Osteocyte (in vitro differentiated cells): ENCODE results near the gene IL31. TPM values are rescaled to one million over a fixed set of nuclear protein-coding genes. Genes with fewer than 3 reads are reported as not detected.
"Not testable (repeated sequence)": the region's sequence is repeated elsewhere in the genome, so short reads cannot be mapped to it uniquely, and the experiment has no call there.

Experiments used
- DNase-seq: peaks from one replicate; pipeline ENCODE4 v3.0.0; 2021; ENCODE audit warnings: mixed read lengths; ENCODE audit not compliant: unreplicated experiment; ENCODE audit errors: extremely low spot score
- H3K27ac Mint-ChIP-seq: one replicate; pipeline ENCODE4 v1.8.0; 2021; ENCODE audit warnings: mild to moderate bottlenecking, mixed read lengths; ENCODE audit not compliant: unreplicated experiment
- H3K27me3 Mint-ChIP-seq: one replicate; pipeline ENCODE4 v1.8.0; 2021; ENCODE audit warnings: mixed read lengths; ENCODE audit not compliant: unreplicated experiment
- H3K36me3 Mint-ChIP-seq: one replicate; pipeline ENCODE4 v1.8.0; 2021; ENCODE audit warnings: mixed read lengths; ENCODE audit not compliant: unreplicated experiment
- H3K4me1 Mint-ChIP-seq: one replicate; pipeline ENCODE4 v1.8.0; 2021; ENCODE audit warnings: mixed read lengths; ENCODE audit not compliant: unreplicated experiment
- H3K4me3 Mint-ChIP-seq: one replicate; pipeline ENCODE4 v1.8.0; 2021; ENCODE audit warnings: mild to moderate bottlenecking, moderate library complexity, mixed read lengths; ENCODE audit not compliant: unreplicated experiment
- H3K9me3 Mint-ChIP-seq: one replicate; pipeline ENCODE4 v1.8.0; 2021; ENCODE audit warnings: mixed read lengths; ENCODE audit not compliant: unreplicated experiment
- total RNA-seq: library from RNA; stranded (reverse); gene quantifications from 2 replicates; pipeline ENCODE4 v1.2.1, GENCODE V29; 2021
- TF ChIP-seq, protein P1 (sequence below): fragments of 200-600 bp; sonication (generic); IDR thresholded peaks from 2 replicates; pipeline ENCODE4 v1.5.0; 2021; ENCODE audit warnings: antibody characterized with exemption, mild to moderate bottlenecking, moderate library complexity

IL31 gene
- total RNA-seq, 1 donor from 2014 or later: not detected

DNA sequence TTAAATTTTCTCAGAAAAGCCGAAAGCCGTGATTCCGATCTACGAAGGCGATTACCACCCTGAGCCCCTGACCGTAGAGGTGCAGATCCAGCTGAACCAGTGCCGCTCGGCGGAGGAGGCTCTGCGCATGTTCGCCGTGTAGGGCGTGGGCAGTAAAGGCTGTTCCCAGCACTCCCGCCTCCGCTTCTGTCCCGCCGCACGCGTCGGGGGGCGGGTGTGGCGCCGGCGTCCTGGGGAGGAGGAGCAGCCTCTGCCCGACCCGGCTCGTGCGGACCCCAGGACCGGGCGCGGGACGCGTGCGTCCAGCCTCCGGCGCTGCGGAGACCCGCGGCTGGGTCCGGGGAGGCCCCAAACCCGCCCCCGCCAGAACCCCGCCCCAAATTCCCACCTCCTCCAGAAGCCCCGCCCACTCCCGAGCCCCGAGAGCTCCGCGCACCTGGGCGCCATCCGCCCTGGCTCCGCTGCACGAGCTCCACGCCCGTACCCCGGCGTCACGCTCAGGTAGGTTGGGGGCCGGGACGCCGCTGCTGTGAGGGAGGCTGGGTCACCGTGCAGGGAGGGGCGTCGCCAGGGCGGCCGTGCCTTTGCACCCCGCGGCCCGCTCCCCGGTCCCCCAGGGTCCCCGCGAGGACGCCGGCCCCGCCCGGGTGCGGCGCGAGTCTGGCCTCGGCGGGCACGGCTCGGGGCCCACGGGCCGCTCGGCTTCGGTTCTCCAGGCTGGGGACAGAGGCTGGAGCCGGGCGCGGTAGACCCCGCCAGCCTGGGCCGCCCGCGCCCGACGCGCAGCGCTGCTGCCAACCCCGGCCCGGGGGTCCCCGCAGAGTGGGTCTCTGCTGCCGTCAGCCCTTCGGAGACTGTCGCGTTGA lies 29.5 kb upstream of the IL31 start, which contains the start of gene B3GNT4:
TSS of gene B3GNT4 (plus strand) at position 409 of the 866 bp plus-strand sequence. CDS start 910 bp downstream, outside the sequence.
- no peaks in the 10 kb centered on the region for H3K9me3 Mint-ChIP-seq
- peaks cover 15% of the 10 kb centered on the region for H3K36me3 Mint-ChIP-seq
- H3K27me3 Mint-ChIP-seq: peaks cover 10% of the 10 kb centered on the region
- DNase-seq: peak; percentile 86
- H3K27ac Mint-ChIP-seq: no peak within 1 kb of the TSS
- peaks cover 9% of the 10 kb centered on the region for H3K4me1 Mint-ChIP-seq
- TF ChIP-seq, protein P1, sequence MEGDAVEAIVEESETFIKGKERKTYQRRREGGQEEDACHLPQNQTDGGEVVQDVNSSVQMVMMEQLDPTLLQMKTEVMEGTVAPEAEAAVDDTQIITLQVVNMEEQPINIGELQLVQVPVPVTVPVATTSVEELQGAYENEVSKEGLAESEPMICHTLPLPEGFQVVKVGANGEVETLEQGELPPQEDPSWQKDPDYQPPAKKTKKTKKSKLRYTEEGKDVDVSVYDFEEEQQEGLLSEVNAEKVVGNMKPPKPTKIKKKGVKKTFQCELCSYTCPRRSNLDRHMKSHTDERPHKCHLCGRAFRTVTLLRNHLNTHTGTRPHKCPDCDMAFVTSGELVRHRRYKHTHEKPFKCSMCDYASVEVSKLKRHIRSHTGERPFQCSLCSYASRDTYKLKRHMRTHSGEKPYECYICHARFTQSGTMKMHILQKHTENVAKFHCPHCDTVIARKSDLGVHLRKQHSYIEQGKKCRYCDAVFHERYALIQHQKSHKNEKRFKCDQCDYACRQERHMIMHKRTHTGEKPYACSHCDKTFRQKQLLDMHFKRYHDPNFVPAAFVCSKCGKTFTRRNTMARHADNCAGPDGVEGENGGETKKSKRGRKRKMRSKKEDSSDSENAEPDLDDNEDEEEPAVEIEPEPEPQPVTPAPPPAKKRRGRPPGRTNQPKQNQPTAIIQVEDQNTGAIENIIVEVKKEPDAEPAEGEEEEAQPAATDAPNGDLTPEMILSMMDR: no peak
- H3K4me3 Mint-ChIP-seq: peak within 1 kb of the TSS; percentile 75

DNA sequence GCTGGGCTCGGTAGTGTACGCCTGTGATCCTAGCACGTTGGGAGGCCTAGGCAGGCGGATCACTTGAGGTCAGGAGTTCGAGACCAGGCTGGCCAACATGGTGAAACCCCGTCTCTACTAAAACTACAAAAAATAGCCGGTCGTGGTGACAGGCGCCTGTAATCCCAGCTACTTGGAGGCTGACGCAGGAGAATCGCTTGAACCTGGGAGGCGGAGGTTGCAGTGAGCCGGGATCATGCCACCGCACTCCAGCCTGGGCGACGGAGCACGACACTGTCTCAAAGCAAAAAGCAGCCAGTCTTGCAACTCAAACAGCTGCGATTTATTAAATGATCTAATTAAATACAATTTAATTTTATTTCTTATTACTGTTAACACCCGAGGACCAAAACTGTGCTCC lies 28.8 kb upstream of the IL31 start:
- not testable (repeated sequence) for H3K27me3 Mint-ChIP-seq, H3K9me3 Mint-ChIP-seq, DNase-seq, H3K27ac Mint-ChIP-seq, H3K36me3 Mint-ChIP-seq
- H3K4me3 Mint-ChIP-seq: peak overlapping the region; percentile 75
- H3K4me1 Mint-ChIP-seq: peaks cover 10% of the 10 kb centered on the region

DNA sequence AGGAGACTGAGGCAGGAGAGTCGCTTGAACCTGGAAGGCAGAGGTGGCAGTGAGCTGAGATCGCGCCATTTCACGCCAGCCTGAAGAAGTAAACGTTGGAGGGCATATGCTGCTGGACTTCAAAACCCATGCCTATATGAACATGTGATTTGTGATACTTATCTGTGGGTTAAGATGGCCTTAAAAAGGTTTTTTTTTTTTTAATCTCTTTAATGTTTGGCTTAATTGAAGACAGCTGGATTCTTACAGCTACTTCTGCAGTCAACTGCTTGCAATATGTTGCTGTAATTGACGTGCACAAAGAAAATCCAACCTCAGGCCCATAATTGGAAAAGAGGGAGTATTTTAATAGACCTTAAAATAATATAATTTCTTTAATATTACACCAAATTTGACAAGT lies 28.0 kb upstream of the IL31 start:
- TF ChIP-seq, protein P1: no peak
- no peak for DNase-seq
- no peak overlapping the region for H3K27ac Mint-ChIP-seq
- H3K9me3 Mint-ChIP-seq: no peaks in the 10 kb centered on the region
- peaks cover 3% of the 10 kb centered on the region for H3K36me3 Mint-ChIP-seq
- peaks cover 10% of the 10 kb centered on the region for H3K4me1 Mint-ChIP-seq
- H3K27me3 Mint-ChIP-seq: peaks cover 10% of the 10 kb centered on the region
- H3K4me3 Mint-ChIP-seq: no peak overlapping the region

DNA sequence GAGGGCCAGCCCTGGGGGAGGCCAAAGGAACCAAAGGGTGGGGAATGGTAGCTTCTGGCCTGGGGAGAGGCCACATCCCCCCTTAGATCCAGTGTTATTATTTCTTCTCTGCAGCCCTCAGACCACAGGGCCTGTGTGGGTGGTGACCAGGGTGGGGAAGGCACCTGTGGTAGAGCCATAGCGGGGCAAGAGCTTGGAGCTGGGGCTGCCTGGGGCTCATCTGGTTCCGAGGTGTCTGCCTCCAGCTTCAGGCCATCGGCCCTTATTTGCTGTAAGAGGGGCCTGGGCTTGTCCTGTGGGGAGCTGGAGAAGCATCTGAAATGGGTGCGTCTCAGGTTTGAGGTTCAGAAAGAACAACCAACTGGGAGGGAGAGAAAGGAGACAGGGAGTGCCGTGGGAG lies 27.4 kb upstream of the IL31 start:
- Mint-ChIP-seq H3K27me3 (peaks cover 10% of the 10 kb centered on the region), H3K36me3 (no peaks in the 10 kb centered on the region), H3K9me3 (no peaks in the 10 kb centered on the region), H3K4me1 (peaks cover 10% of the 10 kb centered on the region), H3K4me3 (no peak overlapping the region), H3K27ac (no peak overlapping the region)
- TF ChIP-seq, protein P1: no peak
- DNase-seq: no peak

DNA sequence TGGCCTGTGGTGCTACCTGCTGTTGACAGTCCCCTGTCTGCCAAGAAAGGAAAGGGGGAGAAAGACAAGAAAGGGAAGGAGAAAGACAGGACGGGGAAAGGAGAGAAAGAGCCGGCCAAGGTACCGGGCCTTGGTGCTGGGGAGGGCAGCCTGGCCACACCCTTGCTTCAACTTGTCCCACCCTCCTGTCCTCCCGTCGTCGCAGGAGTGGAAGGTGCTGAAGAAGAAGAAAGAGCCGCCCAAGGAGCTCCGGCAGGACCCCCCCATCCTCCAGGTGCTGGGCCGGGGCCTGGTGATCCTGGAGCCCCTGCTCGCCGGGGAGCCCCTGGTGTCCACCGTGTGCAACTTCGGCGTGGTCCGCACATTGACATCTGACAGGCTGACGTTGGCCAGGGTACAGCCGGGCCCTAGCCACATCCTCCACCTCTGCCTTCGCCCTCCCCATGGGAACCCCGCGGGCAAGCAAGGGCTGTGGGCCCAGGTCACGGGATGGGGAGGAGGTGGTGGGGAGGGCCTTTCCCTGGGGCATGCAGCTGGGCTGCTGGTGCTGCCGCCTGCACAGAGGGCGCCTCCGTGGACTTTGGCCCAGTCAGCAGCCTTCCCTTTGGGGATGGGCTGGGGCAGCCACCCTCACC lies 26.6 kb upstream of the IL31 start:
- peaks cover 10% of the 10 kb centered on the region for H3K4me1 Mint-ChIP-seq
- H3K36me3 Mint-ChIP-seq: no peaks in the 10 kb centered on the region
- DNase-seq: no peak
- no peak overlapping the region for H3K4me3 Mint-ChIP-seq
- no peak overlapping the region for H3K27ac Mint-ChIP-seq
- peaks cover 11% of the 10 kb centered on the region for H3K27me3 Mint-ChIP-seq
- peaks cover 2% of the 10 kb centered on the region for H3K9me3 Mint-ChIP-seq
- TF ChIP-seq, protein P1: no peak
